ENCODE data around the gene DDR2.

DNA sequence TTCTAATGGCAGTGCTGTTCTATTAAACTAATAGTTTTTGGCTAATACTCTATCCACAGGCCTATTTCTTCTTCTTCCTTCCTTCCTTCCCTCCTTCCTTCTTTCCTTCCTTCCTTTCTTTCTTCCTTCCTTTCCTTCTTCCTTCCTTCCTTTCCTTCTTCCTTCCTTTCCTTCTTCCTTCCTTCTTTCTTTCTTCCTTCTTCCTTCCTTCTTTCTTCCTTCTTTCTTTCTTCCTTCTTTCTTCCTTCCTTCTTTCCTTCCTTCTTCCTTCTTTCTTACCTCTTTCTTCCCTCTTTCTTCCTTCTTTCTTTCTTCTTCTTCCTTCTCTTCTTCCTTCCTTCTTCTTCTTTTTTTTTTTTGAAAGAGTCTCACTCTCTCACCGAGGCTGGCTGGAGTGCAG is 197.0 kb downstream of the DDR2 start:
- TF ChIP-seq, protein P1, sequence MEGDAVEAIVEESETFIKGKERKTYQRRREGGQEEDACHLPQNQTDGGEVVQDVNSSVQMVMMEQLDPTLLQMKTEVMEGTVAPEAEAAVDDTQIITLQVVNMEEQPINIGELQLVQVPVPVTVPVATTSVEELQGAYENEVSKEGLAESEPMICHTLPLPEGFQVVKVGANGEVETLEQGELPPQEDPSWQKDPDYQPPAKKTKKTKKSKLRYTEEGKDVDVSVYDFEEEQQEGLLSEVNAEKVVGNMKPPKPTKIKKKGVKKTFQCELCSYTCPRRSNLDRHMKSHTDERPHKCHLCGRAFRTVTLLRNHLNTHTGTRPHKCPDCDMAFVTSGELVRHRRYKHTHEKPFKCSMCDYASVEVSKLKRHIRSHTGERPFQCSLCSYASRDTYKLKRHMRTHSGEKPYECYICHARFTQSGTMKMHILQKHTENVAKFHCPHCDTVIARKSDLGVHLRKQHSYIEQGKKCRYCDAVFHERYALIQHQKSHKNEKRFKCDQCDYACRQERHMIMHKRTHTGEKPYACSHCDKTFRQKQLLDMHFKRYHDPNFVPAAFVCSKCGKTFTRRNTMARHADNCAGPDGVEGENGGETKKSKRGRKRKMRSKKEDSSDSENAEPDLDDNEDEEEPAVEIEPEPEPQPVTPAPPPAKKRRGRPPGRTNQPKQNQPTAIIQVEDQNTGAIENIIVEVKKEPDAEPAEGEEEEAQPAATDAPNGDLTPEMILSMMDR (IDR thresholded peaks at IDR 0.05), result no peak
- no peak for TF ChIP-seq EP300 (IDR thresholded peaks at IDR 0.05)
